ENCODE data around the gene SMG9. TPM values are rescaled to one million over a fixed set of nuclear protein-coding genes. Genes with fewer than 3 reads are reported as not detected.
A peak's percentile ranks its signal among the peaks of the same experiment; 100 is the strongest.

Gene SMG9
- polyA plus RNA-seq, 1 of the 3 experiments (the other 2 are of a cell fraction) = 24.3 TPM

- peak; percentile 96 for TF ChIP-seq JUND (IDR thresholded peaks at IDR 0.05)
- TF ChIP-seq YY1 (IDR thresholded peaks at IDR 0.05; ENCODE audit: low read depth) = no peak
- TF ChIP-seq CTCF (IDR thresholded peaks at IDR 0.05) = no peak
- TF ChIP-seq PBX3 (IDR thresholded peaks at IDR 0.05) = 0 out of 2 replicates have a peak, but pooled peaks have one; percentile 32
- TF ChIP-seq FOSL2 (IDR thresholded peaks at IDR 0.05; ENCODE audit: borderline replicate concordance, low read depth) = peak; percentile 99
- TF ChIP-seq GATA2 (CRISPR knock-in tag; IDR thresholded peaks at IDR 0.05) = no peak
- TF ChIP-seq TAF1 (IDR thresholded peaks at IDR 0.05; ENCODE audit: borderline replicate concordance, low read depth, low read length) = no peak
- TF ChIP-seq FOXJ3 (CRISPR knock-in tag; IDR thresholded peaks at IDR 0.05) = no peak
- TF ChIP-seq, protein P1, sequence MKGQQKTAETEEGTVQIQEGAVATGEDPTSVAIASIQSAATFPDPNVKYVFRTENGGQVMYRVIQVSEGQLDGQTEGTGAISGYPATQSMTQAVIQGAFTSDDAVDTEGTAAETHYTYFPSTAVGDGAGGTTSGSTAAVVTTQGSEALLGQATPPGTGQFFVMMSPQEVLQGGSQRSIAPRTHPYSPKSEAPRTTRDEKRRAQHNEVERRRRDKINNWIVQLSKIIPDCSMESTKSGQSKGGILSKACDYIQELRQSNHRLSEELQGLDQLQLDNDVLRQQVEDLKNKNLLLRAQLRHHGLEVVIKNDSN (IDR thresholded peaks at IDR 0.05; ENCODE audit: borderline replicate concordance, low read depth) = no peak
These were observed 29.6 kb upstream of the SMG9 start (continued) for GRCh38 chr19:43784241-43784980.

DNA sequence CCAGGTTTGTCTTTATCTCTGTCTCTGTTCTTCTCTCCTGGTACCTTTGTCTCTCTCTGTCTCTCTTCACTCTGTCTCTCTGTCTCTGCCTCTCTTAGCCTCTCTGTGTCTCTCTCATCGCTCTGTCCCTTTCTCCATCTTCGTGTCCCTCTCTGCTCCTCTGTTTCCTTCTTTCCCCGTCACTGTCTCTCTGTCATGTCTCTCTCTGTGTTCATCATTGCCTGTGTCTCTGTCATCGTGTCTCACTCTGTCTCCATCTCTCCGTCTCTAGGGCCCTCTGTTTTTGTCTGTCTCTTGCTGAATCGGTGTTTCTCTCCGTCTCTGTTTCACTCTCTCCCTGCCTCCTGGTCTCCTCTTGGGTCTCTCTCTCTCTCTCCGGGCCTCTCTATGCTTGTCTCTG lies 28.9 kb upstream of the SMG9 start:
- POLR2A ChIA-PET = no interaction called here
- TF ChIP-seq CTCF (IDR thresholded peaks at IDR 0.05) = no peak
- TF ChIP-seq RAD21 (IDR thresholded peaks at IDR 0.05; ENCODE audit: low read length) = no peak
- no peak for TF ChIP-seq GATA2 (CRISPR knock-in tag; IDR thresholded peaks at IDR 0.05)
- no peak for TF ChIP-seq CHD2 (IDR thresholded peaks at IDR 0.05; ENCODE audit: low read length, partially characterized antibody)
- no peak for TF ChIP-seq POLR2AphosphoS5 (IDR thresholded peaks at IDR 0.05; ENCODE audit: low read depth, low read length)
- no peak for TF ChIP-seq IRF3 (IDR thresholded peaks at IDR 0.05; ENCODE audit: low read depth, low read length)
- TF ChIP-seq TAF1 (IDR thresholded peaks at IDR 0.05; ENCODE audit: borderline replicate concordance, low read depth, low read length) = no peak
- TF ChIP-seq MXI1 (IDR thresholded peaks at IDR 0.05; ENCODE audit: low read depth, low read length) = no peak
- TF ChIP-seq SMC3 (IDR thresholded peaks at IDR 0.05; ENCODE audit: low read depth, low read length) = no peak
- no peak for TF ChIP-seq PBX3 (IDR thresholded peaks at IDR 0.05)
- TF ChIP-seq YY1 (IDR thresholded peaks at IDR 0.05; ENCODE audit: low read depth) = no peak
- TF ChIP-seq FOXM1 (IDR thresholded peaks at IDR 0.05; ENCODE audit: low read depth) = no peak
- TF ChIP-seq, protein P2, sequence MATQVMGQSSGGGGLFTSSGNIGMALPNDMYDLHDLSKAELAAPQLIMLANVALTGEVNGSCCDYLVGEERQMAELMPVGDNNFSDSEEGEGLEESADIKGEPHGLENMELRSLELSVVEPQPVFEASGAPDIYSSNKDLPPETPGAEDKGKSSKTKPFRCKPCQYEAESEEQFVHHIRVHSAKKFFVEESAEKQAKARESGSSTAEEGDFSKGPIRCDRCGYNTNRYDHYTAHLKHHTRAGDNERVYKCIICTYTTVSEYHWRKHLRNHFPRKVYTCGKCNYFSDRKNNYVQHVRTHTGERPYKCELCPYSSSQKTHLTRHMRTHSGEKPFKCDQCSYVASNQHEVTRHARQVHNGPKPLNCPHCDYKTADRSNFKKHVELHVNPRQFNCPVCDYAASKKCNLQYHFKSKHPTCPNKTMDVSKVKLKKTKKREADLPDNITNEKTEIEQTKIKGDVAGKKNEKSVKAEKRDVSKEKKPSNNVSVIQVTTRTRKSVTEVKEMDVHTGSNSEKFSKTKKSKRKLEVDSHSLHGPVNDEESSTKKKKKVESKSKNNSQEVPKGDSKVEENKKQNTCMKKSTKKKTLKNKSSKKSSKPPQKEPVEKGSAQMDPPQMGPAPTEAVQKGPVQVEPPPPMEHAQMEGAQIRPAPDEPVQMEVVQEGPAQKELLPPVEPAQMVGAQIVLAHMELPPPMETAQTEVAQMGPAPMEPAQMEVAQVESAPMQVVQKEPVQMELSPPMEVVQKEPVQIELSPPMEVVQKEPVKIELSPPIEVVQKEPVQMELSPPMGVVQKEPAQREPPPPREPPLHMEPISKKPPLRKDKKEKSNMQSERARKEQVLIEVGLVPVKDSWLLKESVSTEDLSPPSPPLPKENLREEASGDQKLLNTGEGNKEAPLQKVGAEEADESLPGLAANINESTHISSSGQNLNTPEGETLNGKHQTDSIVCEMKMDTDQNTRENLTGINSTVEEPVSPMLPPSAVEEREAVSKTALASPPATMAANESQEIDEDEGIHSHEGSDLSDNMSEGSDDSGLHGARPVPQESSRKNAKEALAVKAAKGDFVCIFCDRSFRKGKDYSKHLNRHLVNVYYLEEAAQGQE (IDR thresholded peaks at IDR 0.05; ENCODE audit: low read depth, low read length) = no peak

More for the DNA sequence above, 28.9 kb upstream of the SMG9 start:
- Histone ChIP-seq H3K79me2 (ENCODE audit: insufficient read depth) (no peaks in the 10 kb centered on the region), H3K36me3 (replicated peaks in 1 of 2; ENCODE audit: control insufficient read depth in 1 of 2, insufficient read depth in 2 of 2, low read length in 1 of 2) (no peaks in the 10 kb centered on the region), H3F3A (replicated peaks; ENCODE audit: insufficient read depth) (peaks cover 9% of the 10 kb centered on the region), H3K4me1 (ENCODE audit: control insufficient read depth in 1 of 2, insufficient read depth in 2 of 2, low read depth in 1 of 2, low read length in 1 of 2) (peaks cover 3 to 20% of the 10 kb centered on the region in 2 experiments; a peak in 3 of 4 replicates), H3K4me3 (ENCODE audit: low read depth in 2 of 2, low read length in 1 of 2) (no peak overlapping the region), H3K27ac (ENCODE audit: low read depth in 2 of 2, low read length in 1 of 2) (no peak overlapping the region), H2AFZ (ENCODE audit: low read depth) (no peak overlapping the region; the same call in 1 of the 2 replicates), H4K20me1 (ENCODE audit: insufficient read depth) (no peaks in the 10 kb centered on the region), H3K9me2 (no peaks in the 10 kb centered on the region), H3K9ac (no peak overlapping the region), H3K9me3 (no peaks in the 10 kb centered on the region), H3K27me3 (ENCODE audit: insufficient read depth) (no peaks in the 10 kb centered on the region), H3K4me2 (no peak overlapping the region)
- no peak for DNase-seq
- CTCF ChIA-PET = interaction anchor here (0.7 to 5.2 kb wide), 3 partner anchors 39 to 229 kb away, joined by 3 to 79 read pairs (median 7); no protein-coding TSS in a partner anchor
- 88% methylated on average over 8 of the region's 8 CpGs for WGBS (ENCODE audit: low lambda C conversion rate)

Measured in SK-N-SH (cell line).